Progenitor cell of endocrine pancreas (in vitro differentiated cells): ENCODE measurements around the gene ANKRD23. TPM values are rescaled to one million over a fixed set of nuclear protein-coding genes. Genes with fewer than 3 reads are reported as not detected.
A peak's percentile ranks its signal among the peaks of the same experiment; 100 is the strongest.

Experiments
- DNase-seq: peaks from one replicate; pipeline ENCODE4 v3.0.0; 2021; ENCODE audit warnings: low spot score; ENCODE audit not compliant: unreplicated experiment
- H3K27ac Mint-ChIP-seq: 2 replicates; pipeline ENCODE4 v1.8.0; 2021; ENCODE audit warnings: mild to moderate bottlenecking, moderate library complexity, mixed read lengths
- H3K27me3 Mint-ChIP-seq: 2 replicates; pipeline ENCODE4 v1.8.0; 2021; ENCODE audit warnings: mixed read lengths
- H3K36me3 Mint-ChIP-seq: 2 replicates; pipeline ENCODE4 v1.8.0; 2022; ENCODE audit warnings: mixed read lengths; ENCODE audit not compliant: insufficient read depth
- H3K4me1 Mint-ChIP-seq: 2 replicates; pipeline ENCODE4 v1.8.0; 2021; ENCODE audit warnings: low read depth, mixed read lengths
- H3K4me3 Mint-ChIP-seq: 2 replicates; pipeline ENCODE4 v1.8.0; 2021; ENCODE audit warnings: low read depth, mild to moderate bottlenecking, moderate library complexity, mixed read lengths
- H3K9me3 Mint-ChIP-seq: 2 replicates; pipeline ENCODE4 v1.8.0; 2021; ENCODE audit warnings: low read depth, mixed read lengths
- CTCF ChIP-seq: fragments of 200-600 bp; sonication (generic); IDR thresholded peaks from one replicate; pipeline ENCODE4 v1.5.0; 2021; ENCODE audit warnings: antibody characterized with exemption, mild to moderate bottlenecking; ENCODE audit not compliant: unreplicated experiment
- total RNA-seq: library from RNA; stranded (reverse); gene quantifications from 2 replicates; pipeline ENCODE4 v1.2.1, GENCODE V29; 2021

Gene ANKRD23
- total RNA-seq, 1 donor from 2014 or later, result 8.3 TPM

GRCh38 chr2:96816127-96816835 lies 27.5 kb downstream of the ANKRD23 start, which contains the start of gene CNNM3:
TSS of gene CNNM3 (plus strand) at chr2:96816268. CDS start at chr2:96816278, 10 bp downstream.
- DNase-seq, result peak; percentile 98
- H3K9me3 Mint-ChIP-seq, result no peaks in the 10 kb centered on the region
- TF ChIP-seq CTCF, result peak; percentile 79
- peak within 1 kb of the TSS; percentile 81 for H3K27ac Mint-ChIP-seq
- H3K4me3 Mint-ChIP-seq, result peak within 1 kb of the TSS; percentile 81
- peaks cover 4% of the 10 kb centered on the region for H3K36me3 Mint-ChIP-seq
- peaks cover 49% of the 10 kb centered on the region for H3K4me1 Mint-ChIP-seq
- H3K27me3 Mint-ChIP-seq, result no peaks in the 10 kb centered on the region

- TF ChIP-seq CTCF, result no peak
- Mint-ChIP-seq H3K27me3 (no peaks in the 10 kb centered on the region), H3K9me3 (no peaks in the 10 kb centered on the region)
These were observed 28.3 kb downstream of the ANKRD23 start for GRCh38 chr2:96815326-96816126.

GRCh38 chr2:96813656-96814055 lies 30.2 kb downstream of the ANKRD23 start:
- no peak for TF ChIP-seq CTCF
- H3K4me1 Mint-ChIP-seq, result peaks cover 23% of the 10 kb centered on the region
- no peak overlapping the region for H3K27ac Mint-ChIP-seq
- no peaks in the 10 kb centered on the region for H3K9me3 Mint-ChIP-seq
- DNase-seq, result no peak
- H3K36me3 Mint-ChIP-seq, result peaks cover 5% of the 10 kb centered on the region
- H3K27me3 Mint-ChIP-seq, result no peaks in the 10 kb centered on the region
- no peak overlapping the region for H3K4me3 Mint-ChIP-seq

More at GRCh38 chr2:96815326-96816126, 28.3 kb downstream of the ANKRD23 start:
- Mint-ChIP-seq H3K27ac (peak overlapping the region; percentile 81), H3K36me3 (peaks cover 2% of the 10 kb centered on the region), H3K4me3 (peak overlapping the region; percentile 80), H3K4me1 (peaks cover 42% of the 10 kb centered on the region)
- DNase-seq, result no peak

GRCh38 chr2:96811917-96812316 lies 31.9 kb downstream of the ANKRD23 start:
- Mint-ChIP-seq H3K9me3 (no peaks in the 10 kb centered on the region), H3K4me3 (no peak overlapping the region), H3K36me3 (peaks cover 8% of the 10 kb centered on the region), H3K27ac (no peak overlapping the region), H3K27me3 (no peaks in the 10 kb centered on the region), H3K4me1 (peaks cover 7% of the 10 kb centered on the region)
- no peak for TF ChIP-seq CTCF
- DNase-seq, result no peak

- Mint-ChIP-seq H3K4me1 (peaks cover 11% of the 10 kb centered on the region), H3K27ac (no peak overlapping the region), H3K27me3 (no peaks in the 10 kb centered on the region), H3K4me3 (no peak overlapping the region), H3K36me3 (peaks cover 12% of the 10 kb centered on the region), H3K9me3 (peaks cover 3% of the 10 kb centered on the region)
- no peak for DNase-seq
- no peak for TF ChIP-seq CTCF
These were observed 33.0 kb downstream of the ANKRD23 start for GRCh38 chr2:96810783-96811192.
